Fibroblast of skin of abdomen (primary cell): ENCODE results near the gene EBLN1.
"Not testable (repeated sequence)": the region's sequence is repeated elsewhere in the genome, so short reads cannot be mapped to it uniquely, and the experiment has no call there.

Experiments
- DNase-seq: peaks from one replicate; pipeline ENCODE4 v3.0.0-alpha.2; 2013

Gene EBLN1

DNA sequence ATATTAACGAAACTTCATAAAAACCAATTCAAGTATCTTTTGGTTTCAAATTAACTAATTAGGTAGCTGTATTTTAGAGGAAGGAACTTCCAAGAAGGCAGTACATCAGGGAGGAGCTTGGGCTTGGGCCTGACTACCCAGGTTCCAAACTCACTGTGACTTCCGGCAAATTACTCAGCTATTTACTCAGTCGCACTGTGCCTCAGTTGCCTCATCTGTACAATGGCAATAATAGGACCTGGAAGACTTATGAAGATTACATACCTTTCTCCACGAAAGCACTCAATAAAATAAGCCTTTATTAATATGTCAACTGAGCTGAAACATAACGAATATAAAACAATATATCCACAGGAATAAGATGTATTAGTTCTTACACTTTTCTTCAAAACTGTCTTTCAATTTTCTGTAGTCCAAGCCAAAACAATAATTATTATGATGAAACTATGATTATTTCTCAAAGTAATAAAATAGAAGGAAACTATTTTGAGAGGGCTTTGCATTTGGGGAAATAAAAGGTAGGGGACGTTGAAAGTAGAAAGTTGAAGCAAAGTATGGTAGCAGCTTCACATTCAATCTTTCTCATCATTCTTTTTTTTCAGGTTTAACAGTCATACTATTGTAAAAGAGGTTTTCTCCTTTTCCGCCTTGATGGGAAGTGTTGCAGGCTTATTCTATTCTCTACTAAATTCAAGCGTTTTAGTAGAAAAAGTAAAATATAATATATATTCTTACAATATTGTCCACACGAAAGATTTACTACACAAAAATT, 10.5 kb upstream of the EBLN1 start:
- DNase-seq, result no peak

DNA sequence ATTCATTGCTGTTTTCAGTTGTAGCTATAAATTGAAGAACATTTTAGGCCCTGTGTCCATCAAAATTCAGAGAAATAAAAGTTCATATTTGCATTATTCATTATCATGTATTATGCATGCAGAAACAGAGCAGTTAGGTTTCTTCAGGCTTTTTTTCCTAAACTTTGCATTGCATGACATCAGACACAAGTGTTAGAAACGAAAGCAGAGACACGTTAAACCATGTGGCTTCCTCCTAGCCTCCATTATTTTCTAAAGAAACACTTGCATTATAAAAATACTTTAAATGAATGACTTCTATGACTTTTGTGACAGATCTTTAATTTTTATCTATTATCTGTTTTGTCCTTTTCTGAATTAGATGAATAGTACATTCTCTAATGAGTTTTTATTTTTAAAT, 8.8 kb upstream of the EBLN1 start:
- no peak for DNase-seq

GRCh38 chr10:22222236-22223190, 4.7 kb upstream of the EBLN1 start:
- DNase-seq, result no peak

- DNase-seq, result peak; percentile 39
Measured at GRCh38 chr10:22219308-22219707, 1.5 kb upstream of the EBLN1 start.

GRCh38 chr10:22218448-22218847, 633 bp upstream of the EBLN1 start:
- DNase-seq, result no peak

GRCh38 chr10:22217084-22217483, 731 bp downstream of the EBLN1 start:
- not testable (repeated sequence) for DNase-seq

DNA sequence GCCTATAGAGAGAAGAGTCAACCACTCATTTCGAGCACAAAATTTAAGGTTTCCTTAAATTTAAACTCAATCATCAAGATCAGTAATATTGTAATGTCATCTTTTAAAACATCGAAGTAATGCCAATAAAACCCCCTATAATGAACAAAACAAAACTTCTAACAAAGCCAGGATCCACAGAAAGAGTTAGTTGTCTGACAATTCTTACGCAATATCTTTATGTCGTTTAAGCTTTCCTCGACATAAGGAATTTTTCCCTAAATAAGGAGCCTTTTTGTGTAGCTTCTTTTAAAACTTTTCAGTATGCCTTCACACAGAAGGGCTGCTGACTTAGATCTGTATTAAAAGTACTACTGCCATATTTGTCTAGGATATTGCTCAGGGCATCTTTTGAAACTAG, 7.5 kb downstream of the EBLN1 start:
- DNase-seq, result no peak

DNA sequence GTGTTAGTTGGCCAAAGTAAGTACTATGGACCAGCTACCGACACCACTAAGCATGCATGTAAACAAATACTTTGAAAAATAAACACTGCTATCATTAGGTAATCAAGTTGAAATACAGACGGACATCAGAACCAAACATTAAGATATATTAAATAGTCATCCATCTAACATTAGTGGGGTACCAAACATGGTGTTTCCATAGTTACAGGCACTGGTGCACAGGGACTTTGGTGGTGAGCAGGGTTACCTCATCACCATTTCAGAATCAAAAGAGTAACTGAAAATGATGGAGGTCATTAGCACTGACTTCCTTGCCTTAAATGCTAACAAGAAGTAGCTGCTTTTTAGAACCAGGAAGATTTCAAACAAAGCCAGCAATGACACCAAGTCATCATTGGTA, 23.9 kb downstream of the EBLN1 start:
- no peak for DNase-seq

DNA sequence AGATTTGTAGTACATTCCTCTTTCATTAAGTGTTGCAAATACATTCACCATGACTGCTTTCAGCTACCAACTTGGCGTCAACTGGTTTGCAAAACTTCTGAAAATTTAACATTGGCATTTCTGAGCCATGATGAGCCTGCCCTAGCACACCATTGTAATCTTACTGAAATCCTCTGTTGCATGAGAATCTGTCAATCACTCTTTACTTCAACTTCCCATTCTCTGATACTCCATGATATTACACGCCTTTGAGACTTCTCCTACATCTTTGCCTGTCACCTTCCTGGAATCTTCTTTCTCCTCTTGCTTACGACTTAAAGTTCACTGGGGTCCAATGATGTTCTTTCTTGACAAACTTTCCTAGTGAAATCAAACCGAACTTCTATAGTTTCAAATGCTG, 32.2 kb downstream of the EBLN1 start:
- no peak for DNase-seq

DNA sequence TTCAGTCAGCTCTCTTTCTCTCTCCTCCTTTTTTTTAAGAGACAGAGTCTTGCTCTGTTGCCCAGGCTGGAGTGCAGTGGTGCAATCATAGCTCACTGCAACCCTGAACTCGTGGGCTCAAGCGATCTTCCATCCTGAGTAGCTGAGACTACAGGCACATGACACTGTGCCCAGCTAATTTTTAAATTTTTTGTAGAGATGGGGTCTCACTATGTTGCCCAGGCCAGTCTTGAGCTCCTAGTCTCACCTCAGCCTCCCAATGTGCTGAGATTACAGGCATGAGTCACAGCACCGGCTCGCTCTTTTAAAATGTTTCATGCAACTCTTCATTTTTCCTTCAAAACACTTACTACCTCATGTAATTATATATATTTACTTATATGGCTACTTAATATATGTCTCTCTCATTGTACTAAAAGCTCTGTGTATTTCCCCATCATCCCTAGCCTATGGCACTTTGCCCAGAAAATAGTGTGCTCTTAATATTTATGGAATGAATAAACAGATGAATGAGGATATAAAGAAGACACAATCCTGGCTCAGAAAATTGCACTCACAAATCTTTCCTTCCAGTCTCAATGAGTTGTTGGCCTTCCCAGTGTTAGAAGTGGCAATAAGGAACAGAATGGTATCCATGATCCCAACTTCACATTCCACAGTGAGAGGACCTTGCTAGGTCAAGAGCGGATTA, 33.9 kb downstream of the EBLN1 start:
- peak; percentile 38 for DNase-seq

DNA sequence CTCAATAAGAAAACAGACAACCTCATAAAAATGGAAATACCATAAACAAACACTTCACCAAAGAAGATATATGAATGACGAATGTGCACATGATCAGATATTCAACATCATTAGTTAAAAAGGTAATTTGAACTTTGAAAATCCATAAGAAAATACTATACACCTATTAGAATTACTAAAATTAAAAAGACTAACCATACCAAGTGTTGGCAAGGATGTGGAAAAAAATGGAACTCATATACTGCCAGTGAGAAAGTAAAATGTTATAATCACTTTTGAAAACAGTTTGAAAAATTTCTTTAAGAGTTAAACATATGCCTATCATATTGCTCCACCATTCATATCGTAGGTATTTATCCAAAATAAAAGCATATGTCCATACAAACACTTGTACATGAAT, 37.1 kb downstream of the EBLN1 start:
- DNase-seq, result no peak

DNA sequence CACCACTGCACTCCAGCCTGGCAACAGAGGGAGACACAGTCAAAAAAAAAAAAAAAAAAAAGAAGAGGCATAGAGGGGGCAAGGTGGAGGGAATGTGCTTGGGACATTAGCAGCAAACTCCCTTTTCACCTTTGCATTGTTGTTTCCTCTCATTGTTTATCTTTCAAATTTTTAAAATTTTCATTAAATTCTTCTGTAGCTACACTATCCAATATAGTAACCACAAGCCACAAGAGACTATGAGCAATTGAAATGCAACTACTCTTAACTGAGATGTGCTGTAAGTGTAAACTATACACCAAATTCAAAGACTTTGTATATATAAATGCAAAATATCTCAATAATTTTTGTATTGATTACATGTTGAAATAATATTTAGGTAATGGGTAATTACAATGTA, 43.4 kb downstream of the EBLN1 start:
- no peak for DNase-seq

- no peak for DNase-seq
Measured at GRCh38 chr10:22171131-22171530, 46.7 kb downstream of the EBLN1 start.

- no peak for DNase-seq
Measured at GRCh38 chr10:22170582-22170981, 47.2 kb downstream of the EBLN1 start.

DNA sequence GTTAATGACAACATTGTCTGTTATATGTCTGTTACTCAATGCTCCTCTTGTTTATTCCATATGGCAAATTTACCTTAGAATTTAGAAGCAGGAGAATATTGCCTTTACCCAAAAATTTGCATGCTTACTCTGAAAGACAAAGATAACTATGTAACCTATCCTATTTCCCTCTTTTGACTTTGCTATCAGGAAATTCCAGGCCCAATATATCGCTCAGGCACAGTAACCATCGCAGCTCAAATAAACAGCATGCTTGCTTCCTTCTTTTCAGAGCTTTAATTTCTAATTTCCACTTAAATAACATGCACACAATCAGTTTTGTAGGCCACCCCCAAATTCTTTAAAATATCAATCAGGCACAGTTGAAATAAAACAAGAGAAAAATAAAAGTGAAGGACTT, 57.8 kb downstream of the EBLN1 start:
- no peak for DNase-seq

GRCh38 chr10:22159180-22159579, 58.6 kb downstream of the EBLN1 start:
- DNase-seq, result no peak
